HepG2 (cell line): ENCODE data around the gene PCP4. TPM values are rescaled to one million over a fixed set of nuclear protein-coding genes. Genes with fewer than 3 reads are reported as not detected.

Source experiments
- ATAC-seq: fragments of 200-7000 bp; cut with Tn5 transposase; 3 replicates; pipeline ENCODE4 v1.9.1; 2020; ENCODE audit warnings: mild to moderate bottlenecking, moderate library complexity
- BruUV-seq: library from RNA; stranded (reverse); fragments of 400-500 nt; replicated peaks from 2 replicates; lab custom pipeline; 2021; lab: Mats Ljungman, UMichigan
- CTCF ChIA-PET: fragments of 300-600 bp; formaldehyde crosslinking; extraction: SDS; loops from one replicate; lab custom pipeline; 2021; ENCODE audit warnings: low total read pairs, inconsistent platforms, low intra/inter-chr PET ratio; lab: Yijun Ruan, JAX
- POLR2A ChIA-PET: fragments of 350-600 bp; sonication (Branson Sonifier 250); formaldehyde crosslinking; loops from one replicate; lab custom pipeline; 2020; ENCODE audit warnings: antibody characterized with exemption, inconsistent platforms; lab: Yijun Ruan, JAX
- DNase-seq: peaks from one replicate; pipeline ENCODE4 v3.0.0-alpha.2; 2015; ENCODE audit warnings: low spot score
- FAIRE-seq: peaks from 3 replicates; lab custom pipeline; 2011; peaks lifted over from hg19 to GRCh38; lab: Jason Lieb, UNC
- H2AFZ ChIP-seq: one replicate; pipeline ENCODE4 v1.6.1; 2011; ENCODE audit warnings: low read length, inconsistent platforms
- H3K27ac ChIP-seq: fragments of 300-600 bp; 3 replicates; pipeline ENCODE4 v1.8.0; 2011; ENCODE audit warnings: mixed run types, mild to moderate bottlenecking, mixed read lengths, low read length, inconsistent platforms; ENCODE audit not compliant: insufficient read depth; ENCODE audit errors: extremely low read length
- H3K27me3 ChIP-seq, 2 experiments: fragments of 200-600 bp in 1 of 2; 2 replicates in 1 of 2; 3 replicates in 1 of 2; pipeline versions ENCODE4 v1.6.0 to v1.8.0; 2011; ENCODE audit warnings: low read length in 2 of 2, mild to moderate bottlenecking in 2 of 2, moderate library complexity in 2 of 2, inconsistent platforms in 1 of 2; ENCODE audit not compliant: insufficient read depth in 2 of 2, control insufficient read depth in 1 of 2
- H3K36me3 ChIP-seq, 2 experiments: fragments of 200-600 bp in 1 of 2; replicated peaks in 1 of 2; 2 replicates in 1 of 2; 3 replicates in 1 of 2; pipeline versions ENCODE4 v1.5.1 to v1.8.0; 2011; ENCODE audit warnings: low read length in 2 of 2, inconsistent platforms in 1 of 2; ENCODE audit not compliant: insufficient read depth in 2 of 2, control insufficient read depth in 1 of 2
- H3K4me1 ChIP-seq: 2 replicates; pipeline ENCODE4 v1.5.1; 2012; ENCODE audit warnings: low read length, inconsistent platforms; ENCODE audit not compliant: insufficient read depth
- H3K4me2 ChIP-seq: 2 replicates; pipeline ENCODE4 v1.6.0; 2011; ENCODE audit warnings: low read depth, low read length, inconsistent platforms
- H3K4me3 ChIP-seq, 3 experiments: fragments of 200-600 bp in 1 of 3; sonication (generic), shearing (Covaris generic) in 1 of 3; replicated peaks in 1 of 3; 2 replicates each; pipeline ENCODE4 v1.5.1; 2011 to 2016; ENCODE audit warnings: low read length in 3 of 3, inconsistent platforms in 2 of 3, low read depth in 2 of 3, mild to moderate bottlenecking in 2 of 3, control low read depth in 1 of 3, mixed read lengths in 1 of 3; ENCODE audit not compliant: insufficient read depth in 1 of 3
- H3K79me2 ChIP-seq: one replicate; pipeline ENCODE4 v1.6.1; 2011; ENCODE audit warnings: low read length, inconsistent platforms; ENCODE audit not compliant: insufficient read depth
- H3K9ac ChIP-seq: 2 replicates; pipeline ENCODE4 v1.6.0; 2011; ENCODE audit warnings: mild to moderate bottlenecking, low read depth, low read length, inconsistent platforms; ENCODE audit not compliant: insufficient read depth
- H3K9me3 ChIP-seq: 2 replicates; pipeline ENCODE4 v1.5.1; 2012; ENCODE audit warnings: mild to moderate bottlenecking, low read length
- H4K20me1 ChIP-seq: 2 replicates; pipeline ENCODE4 v1.6.0; 2011; ENCODE audit warnings: inconsistent platforms, mild to moderate bottlenecking, low read length, moderate library complexity; ENCODE audit not compliant: insufficient read depth
- AGO1 ChIP-seq: fragments of 200-400 bp; formaldehyde crosslinking; IDR thresholded peaks from 2 replicates; pipeline ENCODE4 v1.6.1; 2017; ENCODE audit warnings: mild to moderate bottlenecking, low read depth, low read length, moderate library complexity; ENCODE audit not compliant: poor library complexity, severe bottlenecking
- ATF2 ChIP-seq: sonication (generic); formaldehyde crosslinking; IDR thresholded peaks from 2 replicates; pipeline ENCODE4 v1.4.0; 2020; ENCODE audit warnings: missing genetic modification reagents
- GATA4 ChIP-seq: sonication (generic); IDR thresholded peaks from 2 replicates; pipeline ENCODE4 v1.6.1; 2016; ENCODE audit warnings: antibody characterized with exemption, low read depth, borderline replicate concordance
- KAT2B ChIP-seq: fragments of 150-350 bp; IDR thresholded peaks from 2 replicates; pipeline ENCODE4 v1.6.1; 2014; ENCODE audit warnings: low read depth, low read length, borderline replicate concordance
- KAT7 ChIP-seq: IDR thresholded peaks from 2 replicates; pipeline ENCODE4 v1.6.1; 2018; ENCODE audit warnings: borderline replicate concordance, missing compliant biosample characterization
- KLF16 ChIP-seq, 2 experiments: sonication (generic) in 1 of 2; formaldehyde crosslinking in 1 of 2; IDR thresholded peaks; 2 replicates each; pipeline versions ENCODE4 v1.6.1 to v1.8.0; 2016 to 2023; ENCODE audit warnings: missing genetic modification reagents in 2 of 2, missing compliant biosample characterization in 1 of 2
- MAF1 ChIP-seq: sonication (generic); formaldehyde crosslinking; IDR thresholded peaks from 2 replicates; pipeline ENCODE4 v1.5.0; 2020; ENCODE audit warnings: missing genetic modification reagents, borderline replicate concordance
- MXD3 ChIP-seq: IDR thresholded peaks from 2 replicates; pipeline ENCODE4 v1.6.1; 2016; ENCODE audit warnings: mild to moderate bottlenecking, missing biosample characterization, missing genetic modification reagents
- SIX4 ChIP-seq: sonication (generic); formaldehyde crosslinking; IDR thresholded peaks from 2 replicates; pipeline ENCODE4 v1.4.0; 2020; ENCODE audit warnings: missing genetic modification reagents
- SNAI1 ChIP-seq: sonication (generic); formaldehyde crosslinking; IDR thresholded peaks from 2 replicates; pipeline ENCODE4 v1.5.0; 2020; ENCODE audit warnings: mild to moderate bottlenecking, missing genetic modification reagents, borderline replicate concordance
- SRSF4 ChIP-seq: fragments of 200-400 bp; formaldehyde crosslinking; IDR thresholded peaks from one replicate; pipeline ENCODE4 v1.6.1; 2018; ENCODE audit warnings: mild to moderate bottlenecking, low read depth, low read length, moderate library complexity; ENCODE audit not compliant: poor library complexity, severe bottlenecking
- ZBTB33 ChIP-seq: sonication (generic); formaldehyde crosslinking; IDR thresholded peaks from 2 replicates; pipeline ENCODE4 v1.4.0; 2020; ENCODE audit warnings: missing genetic modification reagents
- ZFP36L2 ChIP-seq: sonication (generic); formaldehyde crosslinking; IDR thresholded peaks from 2 replicates; pipeline ENCODE4 v1.4.0; 2020; ENCODE audit warnings: missing genetic modification reagents
- ZNF382 ChIP-seq: sonication (generic); formaldehyde crosslinking; IDR thresholded peaks from 2 replicates; pipeline ENCODE4 v1.5.0; 2020; ENCODE audit warnings: missing genetic modification reagents, mild to moderate bottlenecking, borderline replicate concordance
- ZNF512B ChIP-seq: sonication (generic); formaldehyde crosslinking; IDR thresholded peaks from 2 replicates; pipeline ENCODE4 v1.5.1; 2020; ENCODE audit warnings: missing genetic modification reagents, mild to moderate bottlenecking, borderline replicate concordance
- ZNF513 ChIP-seq: sonication (generic); formaldehyde crosslinking; conservative IDR thresholded peaks from 2 replicates; pipeline ENCODE4 v1.5.0; 2020; ENCODE audit warnings: missing genetic modification reagents
- ZNF781 ChIP-seq: sonication (generic); formaldehyde crosslinking; IDR thresholded peaks from 2 replicates; pipeline ENCODE4 v1.5.1; 2020; ENCODE audit warnings: borderline replicate concordance, mild to moderate bottlenecking, missing genetic modification reagents; ENCODE audit errors: not compliant biosample characterization
- WGBS: methylation state at CpG from one replicate; pipeline ENCODE4 v1.1.6; 2017; ENCODE audit warnings: low lambda C conversion rate; 5-methylcytosine and 5-hydroxymethylcytosine counted together
- in situ Hi-C: cut with HindIII; loops from 2 replicates; pipeline ENCODE4 v1.10.0; 2017; ENCODE audit warnings: low pct_unique_long_range_greater_than_20kb; ENCODE audit not compliant: extremely low pct_ligation_motif_present
- intact Hi-C: fragments of 100-400 bp; cut with micrococcal nuclease; formaldehyde crosslinking; loops from one replicate; pipeline ENCODE4 v1.10.0; 2022; ENCODE audit not compliant: unreplicated experiment
- polyA plus RNA-seq, 8 experiments: library from polyadenylated mRNA; depleted of rRNA in 3 of 8; stranded (reverse) in 7 of 8; unstranded in 1 of 8; fragments of >200 nt; fragmentation: Illumina TruSeq in 4 of 8; extraction: Trizol in 4 of 8; gene quantifications; 2 replicates each; pipeline versions ENCODE4 v1.2.1 to v1.2.3, GENCODE V29; 2011 to 2016; ENCODE audit warnings: low read depth in 4 of 8, missing spikeins in 1 of 8, mixed read lengths in 1 of 8; ENCODE audit not compliant: insufficient read depth in 1 of 8
- total RNA-seq, 5 experiments: library from RNA; depleted of rRNA; stranded (reverse); fragments of >200 nt; fragmentation: Illumina TruSeq; extraction: Trizol; gene quantifications; 2 replicates each; pipeline ENCODE4 v1.2.3, GENCODE V29; 2016; ENCODE audit warnings: low read depth in 1 of 5

Gene PCP4
- total and polyA plus RNA-seq, 2 of the 13 experiments (the other 11 are each of a cell fraction or from before 2014, with no cell fraction given): not detected

GRCh38 chr21:39855595-39855994, 11.6 kb upstream of the PCP4 start:
- intact Hi-C loops (no loop called here), in situ Hi-C loops (no loop called here)
- DNase-seq (no peak), FAIRE-seq (no peak), ATAC-seq (no peak)
- ChIA-PET POLR2A (no interaction called here), CTCF (no interaction called here)
- no peak overlapping the region for H2AFZ ChIP-seq
- no peak overlapping the region for H3K9ac ChIP-seq
- 75% methylated on average over 4 of the region's 4 CpGs for WGBS
- no peak overlapping the region for H3K4me2 ChIP-seq
- H3K9me3 ChIP-seq: peaks cover 97% of the 10 kb centered on the region
- no peak overlapping the region for H3K4me3 ChIP-seq
- no peaks in the 10 kb centered on the region for H4K20me1 ChIP-seq
- H3K36me3 ChIP-seq: no peaks in the 10 kb centered on the region
- no peaks in the 10 kb centered on the region for H3K79me2 ChIP-seq
- H3K27me3 ChIP-seq: no peaks in the 10 kb centered on the region
- H3K27ac ChIP-seq: no peak overlapping the region
- BruUV-seq: no TSS peak
- no peaks in the 10 kb centered on the region for H3K4me1 ChIP-seq
- no peak for TF ChIP-seq SIX4 (CRISPR knock-in tag)
- TF ChIP-seq KLF16 (CRISPR knock-in tag; IDR thresholded peaks at IDR 0.05): no peak
- no peak for TF ChIP-seq SNAI1
- TF ChIP-seq ZNF513 (CRISPR knock-in tag): no peak
- TF ChIP-seq ATF2: no peak
- no peak for TF ChIP-seq ZNF781
- TF ChIP-seq AGO1: no peak
- no peak for TF ChIP-seq ZNF512B (CRISPR knock-in tag)
- no peak for TF ChIP-seq SRSF4
- TF ChIP-seq ZNF382 (CRISPR knock-in tag): no peak
- TF ChIP-seq GATA4: no peak
- no peak for TF ChIP-seq ZFP36L2 (CRISPR knock-in tag)
- TF ChIP-seq MXD3: no peak
- TF ChIP-seq ZBTB33 (CRISPR knock-in tag): no peak
- no peak for TF ChIP-seq KAT7
- TF ChIP-seq KAT2B: no peak
- TF ChIP-seq MAF1 (CRISPR knock-in tag): no peak
